HG02763 (cell line): Measurements from ENCODE around the gene SLC45A3.
"Not testable (repeated sequence)": the region's sequence is repeated elsewhere in the genome, so short reads cannot be mapped to it uniquely, and the experiment has no call there.

Experiments used
- ATAC-seq: cut with Tn5 transposase; IDR thresholded peaks from one replicate; pipeline ENCODE4 v1.9.1; 2021; ENCODE audit warnings: mild to moderate bottlenecking, moderate library complexity; ENCODE audit not compliant: unreplicated experiment

Gene SLC45A3

GRCh38 chr1:205680073-205680851, at the start of gene SLC45A3:
Gene SLC45A3, minus strand, starts transcription at chr1:205680509. Its CDS starts 15,853 bp downstream, at chr1:205664656.
- no peak for ATAC-seq

- no peak for ATAC-seq
These were observed 46.4 kb upstream of the SLC45A3 start for GRCh38 chr1:205726619-205727125.

GRCh38 chr1:205725514-205725913, 45.2 kb upstream of the SLC45A3 start:
- no peak for ATAC-seq

GRCh38 chr1:205720740-205721139, 40.4 kb upstream of the SLC45A3 start:
- not testable (repeated sequence) for ATAC-seq

- no peak for ATAC-seq
These were observed 39.5 kb upstream of the SLC45A3 start for GRCh38 chr1:205719762-205720161.

GRCh38 chr1:205719015-205719414, 38.7 kb upstream of the SLC45A3 start:
- no peak for ATAC-seq

- ATAC-seq, result no peak
These were observed 36.2 kb upstream of the SLC45A3 start for GRCh38 chr1:205716371-205717132.

- no peak for ATAC-seq
These were observed 35.3 kb upstream of the SLC45A3 start for GRCh38 chr1:205715628-205716027.

GRCh38 chr1:205714906-205715246, 34.6 kb upstream of the SLC45A3 start:
- no peak for ATAC-seq

- ATAC-seq, result no peak
These were observed 34.0 kb upstream of the SLC45A3 start for GRCh38 chr1:205714190-205714905.

- ATAC-seq, result no peak
These were observed 31.1 kb upstream of the SLC45A3 start for GRCh38 chr1:205711105-205712048.

- no peak for ATAC-seq
These were observed 30.1 kb upstream of the SLC45A3 start for GRCh38 chr1:205710201-205711062.

GRCh38 chr1:205709640-205710039, 29.3 kb upstream of the SLC45A3 start:
- ATAC-seq, result no peak

GRCh38 chr1:205709059-205709398, 28.7 kb upstream of the SLC45A3 start:
- ATAC-seq, result no peak

- no peak for ATAC-seq
These were observed 26.5 kb upstream of the SLC45A3 start for GRCh38 chr1:205706601-205707502.

- ATAC-seq, result no peak
These were observed 24.6 kb upstream of the SLC45A3 start for GRCh38 chr1:205704903-205705302.

- no peak for ATAC-seq
These were observed 22.8 kb upstream of the SLC45A3 start for GRCh38 chr1:205703072-205703471.

- no peak for ATAC-seq
These were observed 21.6 kb upstream of the SLC45A3 start for GRCh38 chr1:205701891-205702290.
